Tibial nerve (tissue), 4 donors: ENCODE results near the gene SNX8. TPM values are rescaled to one million over a fixed set of nuclear protein-coding genes. Genes with fewer than 3 reads are reported as not detected.
A peak's percentile ranks its signal among the peaks of the same experiment; 100 is the strongest.

Experiments used
- DNase-seq, 2 donors: peaks; one replicate each; pipeline ENCODE4 v3.0.0-alpha.2; 2019; ENCODE audit warnings: low spot score in 2 of 2
- H3K27ac ChIP-seq, 4 donors: fragments of 200-600 bp; sonication (generic) in 3 of 4; one replicate each; pipeline ENCODE4 v1.5.1; 2017 to 2019; ENCODE audit warnings: mild to moderate bottlenecking in 1 of 4
- H3K27me3 ChIP-seq, 2 donors: fragments of 200-600 bp; sonication (generic) in 1 of 2; one replicate each; pipeline versions ENCODE4 v1.5.1 to v1.6.0; 2017 to 2019
- H3K36me3 ChIP-seq, 3 donors: fragments of 200-600 bp; sonication (generic); one replicate each; pipeline ENCODE4 v1.5.1; 2018 to 2019
- H3K4me1 ChIP-seq, 4 donors: fragments of 200-600 bp; sonication (generic) in 3 of 4; one replicate each; pipeline ENCODE4 v1.5.1; 2017 to 2019
- H3K4me3 ChIP-seq, 4 donors: fragments of 200-600 bp; sonication (generic) in 3 of 4; one replicate each; pipeline ENCODE4 v1.5.1; 2017 to 2019; ENCODE audit warnings: mild to moderate bottlenecking in 1 of 4, moderate library complexity in 1 of 4
- H3K9me3 ChIP-seq, 4 donors: fragments of 200-600 bp; sonication (generic) in 3 of 4; one replicate each; pipeline ENCODE4 v1.5.1; 2017 to 2019
- CTCF ChIP-seq, 5 experiments: fragments of 200-600 bp in 3 of 5; fragments of 450-650 bp in 2 of 5; sonication (generic) in 3 of 5; IDR thresholded peaks; one replicate each; pipeline ENCODE4 v1.5.1; 2016 to 2019; ENCODE audit warnings: antibody characterized with exemption in 5 of 5, mild to moderate bottlenecking in 3 of 5, moderate library complexity in 2 of 5
- EP300 ChIP-seq, 2 donors: sonication (generic); formaldehyde crosslinking; IDR thresholded peaks; one replicate each; pipeline ENCODE4 v1.6.1; 2017; ENCODE audit warnings: antibody characterized with exemption in 2 of 2, mild to moderate bottlenecking in 1 of 2
- POLR2A ChIP-seq, 2 donors: fragments of 450-650 bp; IDR thresholded peaks; one replicate each; pipeline ENCODE4 v1.6.1; 2017; ENCODE audit warnings: antibody characterized with exemption in 2 of 2, mild to moderate bottlenecking in 2 of 2, moderate library complexity in 2 of 2
- WGBS, 2 donors: methylation state at CpG; one replicate each; pipeline ENCODE4 v1.1.5; 2018; 5-methylcytosine and 5-hydroxymethylcytosine counted together
- total RNA-seq, 4 donors: library from RNA; depleted of rRNA; stranded (reverse); fragments of >200 nt; gene quantifications; one replicate each; pipeline ENCODE4 v1.1.0, GENCODE V29; 2016

SNX8 gene
- total RNA-seq, 4 donors from 2014 or later = 8.6 to 39.6 (median 18.9) TPM

- Histone ChIP-seq H3K4me3 (no peak overlapping the region), H3K36me3 (peaks cover 0 to 73% (median 0%) of the 10 kb centered on the region in 3 donors), H3K9me3 (no peaks in the 10 kb centered on the region), H3K27ac (no peak overlapping the region), H3K4me1 (peaks cover 0 to 13% (median 0%) of the 10 kb centered on the region in 4 donors), H3K27me3 (no peaks in the 10 kb centered on the region)
- WGBS, 2 donors = 45 to 58% methylated on average over 18 of the region's 21 CpGs
- peak; percentile 52 to 69 for DNase-seq
- peak; percentile 49 to 93 (median 75) for TF ChIP-seq CTCF (IDR thresholded peaks at IDR 0.05)
- no peak for TF ChIP-seq EP300 (IDR thresholded peaks at IDR 0.05)
- TF ChIP-seq POLR2A (IDR thresholded peaks at IDR 0.05) = no peak
Observed at GRCh38 chr7:2209146-2209960, 104.9 kb downstream of the SNX8 start.

DNA sequence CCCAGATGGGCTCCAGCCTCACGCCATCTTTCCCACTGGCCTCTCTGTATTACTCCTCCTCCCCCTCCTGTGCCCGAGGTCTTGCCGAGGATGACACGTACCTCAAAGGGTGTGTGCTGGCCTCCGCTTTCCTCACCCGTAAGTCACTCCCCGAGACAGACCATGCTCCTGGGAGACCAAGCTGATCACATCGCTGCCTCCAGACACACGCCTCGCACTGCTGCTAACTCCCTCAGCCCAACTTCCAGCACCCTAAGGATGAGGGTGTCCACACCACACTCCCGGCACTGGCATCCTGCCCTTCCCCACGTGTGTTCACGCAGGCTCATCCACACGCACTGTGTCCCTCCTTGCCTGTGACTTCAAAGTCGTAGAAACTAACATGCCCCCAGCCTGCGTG, 105.5 kb downstream of the SNX8 start:
- no peaks in the 10 kb centered on the region for H3K27me3 ChIP-seq
- H3K27ac ChIP-seq = no peak overlapping the region
- H3K36me3 ChIP-seq = peaks cover 0 to 67% (median 0%) of the 10 kb centered on the region in 3 donors
- H3K4me1 ChIP-seq = peaks cover 0 to 18% (median 0%) of the 10 kb centered on the region in 4 donors
- TF ChIP-seq CTCF (IDR thresholded peaks at IDR 0.05) = no peak
- TF ChIP-seq EP300 (IDR thresholded peaks at IDR 0.05) = no peak
- TF ChIP-seq POLR2A (IDR thresholded peaks at IDR 0.05) = no peak
- WGBS, 2 donors = 85 to 89% methylated on average over 16 of the region's 16 CpGs
- DNase-seq = no peak
- H3K9me3 ChIP-seq = no peaks in the 10 kb centered on the region
- no peak overlapping the region for H3K4me3 ChIP-seq

- Histone ChIP-seq H3K4me3 (no peak overlapping the region), H3K36me3 (peaks cover 0 to 52% (median 0%) of the 10 kb centered on the region in 3 donors), H3K4me1 (peaks cover 0 to 18% (median 0%) of the 10 kb centered on the region in 4 donors), H3K27ac (no peak overlapping the region), H3K27me3 (no peaks in the 10 kb centered on the region), H3K9me3 (no peaks in the 10 kb centered on the region)
- no peak for DNase-seq
- 78 to 88% methylated on average over 16 of the region's 16 CpGs for WGBS, 2 donors
- TF ChIP-seq CTCF (IDR thresholded peaks at IDR 0.05) (no peak), POLR2A (IDR thresholded peaks at IDR 0.05) (no peak), EP300 (IDR thresholded peaks at IDR 0.05) (no peak)
Observed at GRCh38 chr7:2205036-2205780, 109.0 kb downstream of the SNX8 start.

DNA sequence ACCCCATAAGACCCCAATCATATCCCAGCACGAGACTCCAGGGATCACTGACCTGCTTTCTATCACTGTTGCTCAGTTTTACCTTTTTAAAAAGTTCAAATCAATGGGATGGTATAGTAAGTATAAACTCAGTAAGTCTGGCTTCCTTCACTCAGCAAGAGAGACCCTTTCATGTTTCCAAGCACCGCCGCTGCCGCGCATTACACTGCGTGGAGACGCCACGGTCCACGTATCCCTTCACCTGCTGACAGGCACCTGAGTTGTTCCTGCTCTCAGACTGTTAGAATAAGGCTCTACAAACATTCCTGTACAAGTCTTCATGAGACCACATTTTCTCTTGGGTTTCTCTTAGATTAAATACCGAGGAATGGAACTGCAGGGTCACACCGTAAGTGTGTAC, 109.8 kb downstream of the SNX8 start:
- H3K27ac ChIP-seq = no peak overlapping the region
- peaks cover 0 to 12% (median 0%) of the 10 kb centered on the region in 4 donors for H3K4me1 ChIP-seq

DNA sequence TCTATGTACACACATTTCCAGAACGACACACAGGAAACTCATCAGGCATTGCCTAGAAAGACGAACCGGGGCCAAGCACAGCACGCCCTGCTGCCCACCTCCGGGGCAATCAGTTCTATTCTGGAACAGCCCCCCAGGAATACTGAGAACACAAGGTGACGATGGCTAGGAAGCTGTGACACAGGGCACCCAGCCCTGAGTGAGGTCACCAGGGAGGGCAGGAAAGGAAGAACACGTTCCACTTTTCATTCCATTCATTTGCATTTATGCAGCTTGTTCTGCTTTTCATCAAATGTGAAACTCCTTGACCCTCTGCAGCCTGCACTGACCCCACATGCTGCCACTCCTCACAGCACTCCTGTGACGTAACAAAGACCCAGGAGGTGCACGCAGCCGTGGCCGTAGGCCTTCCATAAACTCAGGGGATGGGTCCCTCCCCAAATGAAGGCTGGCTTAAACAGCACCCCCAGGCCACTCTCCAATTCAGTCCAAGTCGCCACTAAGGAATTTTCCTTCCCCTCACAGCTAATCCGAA, 110.4 kb downstream of the SNX8 start:
- Histone ChIP-seq H3K27ac (no peak overlapping the region), H3K27me3 (no peaks in the 10 kb centered on the region), H3K4me3 (no peak overlapping the region), H3K36me3 (peaks cover 0 to 61% (median 0%) of the 10 kb centered on the region in 3 donors), H3K9me3 (no peaks in the 10 kb centered on the region), H3K4me1 (peaks cover 0 to 9% (median 0%) of the 10 kb centered on the region in 4 donors)
- TF ChIP-seq EP300 (IDR thresholded peaks at IDR 0.05) = no peak
- no peak for TF ChIP-seq POLR2A (IDR thresholded peaks at IDR 0.05)
- no peak for TF ChIP-seq CTCF (IDR thresholded peaks at IDR 0.05)
- WGBS, 2 donors = 59 to 63% methylated on average over 13 of the region's 13 CpGs
- DNase-seq = no peak

More for the DNA sequence above, 109.8 kb downstream of the SNX8 start:
- H3K27me3 ChIP-seq = no peaks in the 10 kb centered on the region
- no peak for DNase-seq
- peaks cover 0 to 58% (median 0%) of the 10 kb centered on the region in 3 donors for H3K36me3 ChIP-seq
- H3K4me3 ChIP-seq = no peak overlapping the region
- no peaks in the 10 kb centered on the region for H3K9me3 ChIP-seq
- TF ChIP-seq POLR2A (IDR thresholded peaks at IDR 0.05) = no peak
- 94% methylated on average over 11 of the region's 11 CpGs for WGBS, 2 donors
